ENCODE data around the gene RTP3. TPM values are rescaled to one million over a fixed set of nuclear protein-coding genes. Genes with fewer than 3 reads are reported as not detected.

RTP3 gene
- polyA plus RNA-seq, 1 donor from 2014 or later: not detected

- Histone ChIP-seq H3K4me3 (ENCODE audit: low read length) (no peak overlapping the region), H3K36me3 (ENCODE audit: insufficient read depth, low read length) (no peaks in the 10 kb centered on the region), H3K79me2 (replicated peaks; ENCODE audit: insufficient read depth, low read length) (no peaks in the 10 kb centered on the region), H3K27ac (ENCODE audit: low read length) (no peak overlapping the region), H3K4me2 (ENCODE audit: low read length) (no peak overlapping the region), H3K27me3 (ENCODE audit: insufficient read depth, low read depth, low read length) (no peaks in the 10 kb centered on the region), H4K20me1 (ENCODE audit: insufficient read depth) (no peaks in the 10 kb centered on the region), H2AFZ (ENCODE audit: low read depth, low read length) (no peak overlapping the region), H3K9me2 (ENCODE audit: insufficient read depth, low read length) (no peaks in the 10 kb centered on the region), H3F3A (ENCODE audit: insufficient read depth, low read length, poor library complexity, severe bottlenecking) (no peaks in the 10 kb centered on the region), H3K9ac (ENCODE audit: low read length) (no peak overlapping the region), H3K9me3 (ENCODE audit: low read length) (no peaks in the 10 kb centered on the region)
- TF ChIP-seq TAF1 (IDR thresholded peaks at IDR 0.05; ENCODE audit: low read depth) (no peak), SMC3 (conservative IDR thresholded peaks at IDR 0.05; ENCODE audit: poor library complexity) (no peak), MXI1 (conservative IDR thresholded peaks at IDR 0.05; ENCODE audit: poor library complexity, severe bottlenecking) (no peak), RAD21 (conservative IDR thresholded peaks at IDR 0.05) (no peak), CTCF (IDR thresholded peaks at IDR 0.05; ENCODE audit: poor library complexity, severe bottlenecking) (no peak), REST (IDR thresholded peaks at IDR 0.05; ENCODE audit: borderline replicate concordance) (no peak), EP300 (conservative IDR thresholded peaks at IDR 0.05; ENCODE audit: poor library complexity, severe bottlenecking) (no peak), POLR2AphosphoS5 (IDR thresholded peaks at IDR 0.05) (no peak), EZH2 (IDR thresholded peaks at IDR 0.05; ENCODE audit: borderline replicate concordance, insufficient read depth, low read length, poor library complexity, severe bottlenecking) (no peak)
Measured at GRCh38 chr3:46539443-46540005, 41.7 kb downstream of the RTP3 start.

- no peaks in the 10 kb centered on the region for H4K20me1 ChIP-seq (ENCODE audit: insufficient read depth)
- H3F3A ChIP-seq (ENCODE audit: insufficient read depth, low read length, poor library complexity, severe bottlenecking): no peaks in the 10 kb centered on the region
- no peaks in the 10 kb centered on the region for H3K9me2 ChIP-seq (ENCODE audit: insufficient read depth, low read length)
- H3K4me3 ChIP-seq (ENCODE audit: low read length): no peak overlapping the region
- H3K36me3 ChIP-seq (ENCODE audit: insufficient read depth, low read length): no peaks in the 10 kb centered on the region
- no peak for TF ChIP-seq MXI1 (conservative IDR thresholded peaks at IDR 0.05; ENCODE audit: poor library complexity, severe bottlenecking)
- TF ChIP-seq EP300 (conservative IDR thresholded peaks at IDR 0.05; ENCODE audit: poor library complexity, severe bottlenecking): no peak
- no peak for TF ChIP-seq REST (IDR thresholded peaks at IDR 0.05; ENCODE audit: borderline replicate concordance)
- no peak for TF ChIP-seq SMC3 (conservative IDR thresholded peaks at IDR 0.05; ENCODE audit: poor library complexity)
- no peak for TF ChIP-seq POLR2AphosphoS5 (IDR thresholded peaks at IDR 0.05)
- TF ChIP-seq RAD21 (conservative IDR thresholded peaks at IDR 0.05): no peak
- no peaks in the 10 kb centered on the region for H3K27me3 ChIP-seq (ENCODE audit: insufficient read depth, low read depth, low read length)
- no peak overlapping the region for H3K4me2 ChIP-seq (ENCODE audit: low read length)
- H3K9me3 ChIP-seq (ENCODE audit: low read length): no peaks in the 10 kb centered on the region
- no peaks in the 10 kb centered on the region for H3K79me2 ChIP-seq (replicated peaks; ENCODE audit: insufficient read depth, low read length)
- H2AFZ ChIP-seq (ENCODE audit: low read depth, low read length): no peak overlapping the region
- H3K9ac ChIP-seq (ENCODE audit: low read length): no peak overlapping the region
- no peak overlapping the region for H3K27ac ChIP-seq (ENCODE audit: low read length)
Measured at GRCh38 chr3:46540550-46540949, 42.8 kb downstream of the RTP3 start.

Measured in neural cell (in vitro differentiated cells).